HG03060 (cell line): Measurements from ENCODE around the gene PRG2.
A peak's percentile ranks its signal among the peaks of the same experiment; 100 is the strongest.

Source experiments
- ATAC-seq: cut with Tn5 transposase; IDR thresholded peaks from one replicate; pipeline ENCODE4 v1.9.1; 2021; ENCODE audit warnings: low read depth, moderate number of reproducible peaks; ENCODE audit not compliant: unreplicated experiment

PRG2 gene

GRCh38 chr11:57390535-57390934 lies at the start of gene PRG2:
TSS of gene PRG2 (minus strand) at chr11:57390650. CDS start at chr11:57389944, 706 bp downstream.
- no peak for ATAC-seq

GRCh38 chr11:57439786-57440185 lies 49.3 kb upstream of the PRG2 start:
- ATAC-seq, result no peak

GRCh38 chr11:57438345-57439285 lies 48.2 kb upstream of the PRG2 start:
- no peak for ATAC-seq

DNA sequence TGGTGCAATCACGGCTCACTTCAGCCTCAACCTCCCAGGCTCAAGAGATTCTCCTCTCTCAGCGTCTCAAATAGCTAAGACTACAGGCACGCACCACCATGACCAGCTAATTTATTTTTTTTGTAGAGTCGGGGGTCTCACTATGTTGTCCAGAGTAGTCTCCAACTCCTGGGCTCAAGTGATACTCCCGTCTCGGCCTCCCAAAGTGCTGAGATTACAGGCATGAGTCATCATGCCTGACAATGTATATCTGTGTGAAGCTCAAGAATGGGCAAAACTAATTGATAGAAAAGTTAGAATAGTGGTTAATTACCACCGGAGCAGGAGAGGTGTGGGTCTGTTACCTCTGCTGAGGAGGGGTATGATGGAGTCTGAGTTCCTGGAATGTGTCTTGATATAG lies 45.6 kb upstream of the PRG2 start:
- no peak for ATAC-seq

DNA sequence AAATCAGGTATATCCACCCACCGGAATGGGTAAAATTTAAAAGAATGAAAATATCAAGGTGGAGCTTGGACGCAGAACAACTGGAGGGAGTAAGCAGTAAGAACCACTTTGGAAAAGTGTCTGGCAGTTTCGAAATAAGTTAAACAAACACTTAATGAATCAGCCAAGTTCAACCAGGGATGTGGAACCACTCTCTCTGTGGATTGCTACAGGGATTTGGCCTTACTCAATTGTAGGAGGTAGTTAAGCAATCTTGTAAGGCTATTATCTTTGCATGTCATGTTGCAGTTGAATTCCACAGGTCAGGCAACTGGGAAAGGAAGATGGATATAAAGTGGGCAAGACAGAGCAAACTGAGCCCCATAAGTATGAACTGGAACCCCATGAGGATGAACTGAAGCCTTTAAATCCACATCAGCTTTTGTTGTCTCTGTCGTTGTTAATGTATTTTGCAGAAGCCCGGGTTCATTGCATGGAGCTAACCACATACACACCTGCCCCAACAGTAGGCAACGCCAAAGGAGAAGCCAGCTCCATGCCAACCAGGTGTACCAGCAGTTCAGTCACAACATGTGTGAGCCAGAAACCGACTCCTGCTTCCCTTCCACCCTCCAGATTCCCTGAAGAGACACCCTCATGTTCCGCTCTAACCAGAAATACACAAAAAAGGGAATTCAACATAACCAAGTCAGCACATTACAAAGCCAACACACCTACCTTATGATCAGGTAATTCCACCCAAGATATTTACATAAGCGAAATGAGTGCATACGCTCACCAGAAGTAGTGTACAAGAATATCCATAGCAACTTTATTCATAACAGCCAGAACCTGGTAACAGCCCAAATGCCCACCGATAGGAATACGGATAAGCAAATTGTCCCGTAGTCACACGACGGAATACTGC lies 44.4 kb upstream of the PRG2 start:
- no peak for ATAC-seq

DNA sequence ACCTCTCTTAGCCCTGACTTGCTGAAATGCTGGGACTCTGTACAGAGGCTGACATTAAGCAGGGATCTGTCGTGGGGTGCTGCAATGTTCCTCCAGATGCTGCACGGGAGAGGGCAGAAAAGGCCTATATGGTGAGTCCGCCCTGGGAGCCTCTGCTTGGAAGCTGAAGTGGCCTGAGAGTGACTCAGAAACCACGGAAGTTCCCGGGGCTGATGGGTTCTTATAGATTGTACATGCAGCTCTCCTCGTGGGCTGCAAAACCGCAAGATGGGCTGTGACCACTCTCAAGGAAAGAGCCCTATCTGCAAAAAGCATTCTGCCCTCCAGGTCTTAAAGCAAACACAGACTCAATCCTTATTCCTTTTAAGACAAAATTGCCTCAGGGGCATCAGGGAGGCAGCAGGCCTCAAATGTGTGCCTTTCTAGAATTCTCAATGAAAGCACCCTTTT lies 42.3 kb upstream of the PRG2 start:
- no peak for ATAC-seq

DNA sequence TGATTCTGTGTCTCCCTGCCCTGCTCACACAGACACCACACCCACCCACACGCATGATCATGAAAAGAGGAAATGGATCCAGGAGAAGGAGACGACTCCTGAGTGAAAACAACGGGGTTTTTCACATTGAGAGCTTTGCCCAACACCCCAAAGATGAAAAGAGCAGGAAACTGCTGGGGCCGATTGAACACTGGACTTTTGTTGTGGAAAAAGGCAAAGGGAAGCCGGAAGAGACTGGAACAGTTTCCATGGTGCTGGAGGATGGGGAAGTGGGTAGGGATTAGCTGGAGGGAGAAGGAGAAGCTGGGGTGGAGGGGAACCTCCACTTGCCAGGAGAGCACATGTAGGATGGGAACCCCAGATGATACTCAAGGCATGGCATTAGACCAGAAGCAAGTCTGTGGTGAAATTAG lies 41.7 kb upstream of the PRG2 start:
- no peak for ATAC-seq

DNA sequence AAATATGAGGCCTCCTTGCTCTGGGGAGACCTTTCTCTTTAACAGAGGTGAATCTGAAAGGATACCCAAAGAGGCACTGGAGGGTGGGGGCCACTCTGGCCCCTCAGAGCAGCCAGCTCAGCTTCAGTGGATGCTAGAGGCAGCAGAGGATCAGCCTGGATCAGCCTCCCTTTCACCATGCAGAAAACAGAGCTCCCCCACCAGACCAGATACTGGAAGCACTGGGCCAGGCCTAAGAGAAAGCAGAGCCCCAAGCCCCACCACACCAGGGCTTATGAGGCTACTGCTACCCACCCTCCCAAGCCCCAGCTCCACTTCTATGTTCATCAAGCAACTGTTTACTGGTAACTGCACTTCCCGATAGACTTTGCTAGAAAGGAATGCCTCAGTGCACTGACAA lies 40.5 kb upstream of the PRG2 start:
- no peak for ATAC-seq

DNA sequence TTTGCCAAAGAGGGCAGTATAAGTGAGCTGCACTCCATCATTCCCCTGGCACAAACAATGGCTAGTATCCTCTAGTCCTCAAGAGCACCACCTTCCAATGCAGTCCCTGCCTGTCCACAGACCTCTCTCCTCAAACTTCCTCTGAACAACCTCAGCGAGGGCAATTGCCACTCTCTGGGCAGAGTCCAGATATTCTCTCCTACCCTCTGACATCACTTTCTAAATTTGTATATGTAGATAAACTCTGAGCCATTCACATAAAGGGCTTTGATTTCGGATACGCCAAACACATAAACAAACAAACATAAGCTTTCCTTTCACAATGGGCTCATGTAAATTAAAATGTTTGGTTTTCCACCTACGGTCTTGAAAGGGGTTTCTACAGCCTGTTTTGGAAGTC lies 39.5 kb upstream of the PRG2 start:
- no peak for ATAC-seq

DNA sequence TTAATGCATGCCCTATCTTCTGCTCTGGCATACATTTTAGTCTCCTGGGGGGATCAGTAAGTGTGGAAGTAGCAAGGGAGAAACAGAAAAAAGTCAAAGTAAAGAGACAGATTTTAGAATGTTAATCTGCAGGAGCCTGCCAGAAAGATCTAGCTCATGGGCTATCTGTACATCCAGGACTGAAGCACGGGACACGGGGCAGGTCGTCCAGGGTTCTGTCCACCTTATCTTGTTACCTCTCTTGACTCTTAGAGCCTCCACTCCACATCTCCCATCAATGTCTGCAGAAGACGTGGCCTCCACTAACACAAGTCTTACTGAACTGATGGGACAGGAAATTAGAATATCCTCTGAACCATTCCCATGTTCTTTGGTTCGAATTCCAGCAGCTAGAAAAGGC lies 38.2 kb upstream of the PRG2 start:
- ATAC-seq, result no peak

GRCh38 chr11:57427727-57428082 lies 37.3 kb upstream of the PRG2 start:
- no peak for ATAC-seq

DNA sequence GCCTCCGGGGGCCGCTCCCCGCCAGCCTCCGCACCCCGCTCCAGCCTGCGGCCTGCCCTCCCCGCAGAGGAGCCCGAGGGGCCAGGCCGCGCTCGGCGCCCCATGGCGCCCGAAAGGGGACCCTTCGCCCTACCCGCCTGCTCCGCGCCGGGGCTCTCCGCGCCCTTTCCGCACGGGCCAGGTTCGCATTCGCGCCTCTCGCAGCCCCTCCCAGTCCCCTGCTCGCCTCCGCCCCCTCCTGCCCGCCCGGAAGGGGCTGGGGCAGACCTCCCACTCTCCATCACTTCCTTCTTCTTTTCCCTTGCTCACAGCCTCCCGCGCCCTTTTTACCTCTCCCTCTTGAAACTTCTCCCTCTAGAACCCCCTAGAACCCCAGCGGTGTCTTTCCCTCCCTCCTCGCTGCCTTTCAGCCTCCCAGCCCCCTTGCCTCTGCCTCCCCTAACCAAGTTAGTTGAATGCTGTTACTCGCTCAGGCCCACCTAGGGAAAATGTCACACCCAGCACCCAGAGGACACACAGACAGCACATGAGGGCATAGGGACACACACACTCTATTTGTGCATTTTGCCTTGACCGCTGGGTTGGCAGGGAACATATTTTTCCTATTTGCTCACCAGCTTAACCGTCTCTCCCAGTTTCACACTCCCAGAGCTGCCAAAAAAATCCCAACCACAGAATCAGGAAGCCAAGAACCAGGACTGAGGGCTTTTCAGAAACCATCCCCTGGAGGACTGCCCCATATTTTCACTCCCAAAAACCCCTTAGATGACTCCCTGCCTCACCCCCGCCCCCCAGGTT lies 36.7 kb upstream of the PRG2 start, which contains the start of gene SLC43A3:
Gene SLC43A3, minus strand, starts transcription at position 193 of the 798 bp plus-strand sequence. CDS start 949 bp downstream, outside the sequence.
- peak; percentile 20 for ATAC-seq

DNA sequence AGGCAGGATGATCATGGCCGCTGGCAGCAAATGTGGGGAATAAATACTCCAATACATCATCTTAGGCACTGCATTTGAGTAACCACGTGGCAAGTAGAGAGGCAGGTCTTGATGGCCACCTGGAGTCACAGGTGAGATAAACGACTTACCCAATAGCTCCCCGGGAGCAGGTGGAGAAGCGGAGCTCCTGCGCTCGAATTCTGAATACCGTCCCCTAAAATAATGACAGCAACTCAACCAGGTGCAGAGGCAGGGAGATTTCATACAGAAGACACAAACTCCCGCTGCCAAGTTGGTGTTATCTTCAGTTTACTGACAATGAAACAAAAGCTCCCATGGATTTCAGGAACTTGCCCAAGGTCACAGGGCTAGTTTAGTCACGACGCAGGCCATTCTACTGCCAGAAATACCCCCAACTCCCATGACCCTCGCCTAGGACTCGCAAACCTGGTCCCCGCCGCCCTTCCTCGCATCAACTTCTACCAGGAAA lies 36.0 kb upstream of the PRG2 start:
- no peak for ATAC-seq

GRCh38 chr11:57425565-57426438 lies 35.4 kb upstream of the PRG2 start:
- ATAC-seq, result no peak

DNA sequence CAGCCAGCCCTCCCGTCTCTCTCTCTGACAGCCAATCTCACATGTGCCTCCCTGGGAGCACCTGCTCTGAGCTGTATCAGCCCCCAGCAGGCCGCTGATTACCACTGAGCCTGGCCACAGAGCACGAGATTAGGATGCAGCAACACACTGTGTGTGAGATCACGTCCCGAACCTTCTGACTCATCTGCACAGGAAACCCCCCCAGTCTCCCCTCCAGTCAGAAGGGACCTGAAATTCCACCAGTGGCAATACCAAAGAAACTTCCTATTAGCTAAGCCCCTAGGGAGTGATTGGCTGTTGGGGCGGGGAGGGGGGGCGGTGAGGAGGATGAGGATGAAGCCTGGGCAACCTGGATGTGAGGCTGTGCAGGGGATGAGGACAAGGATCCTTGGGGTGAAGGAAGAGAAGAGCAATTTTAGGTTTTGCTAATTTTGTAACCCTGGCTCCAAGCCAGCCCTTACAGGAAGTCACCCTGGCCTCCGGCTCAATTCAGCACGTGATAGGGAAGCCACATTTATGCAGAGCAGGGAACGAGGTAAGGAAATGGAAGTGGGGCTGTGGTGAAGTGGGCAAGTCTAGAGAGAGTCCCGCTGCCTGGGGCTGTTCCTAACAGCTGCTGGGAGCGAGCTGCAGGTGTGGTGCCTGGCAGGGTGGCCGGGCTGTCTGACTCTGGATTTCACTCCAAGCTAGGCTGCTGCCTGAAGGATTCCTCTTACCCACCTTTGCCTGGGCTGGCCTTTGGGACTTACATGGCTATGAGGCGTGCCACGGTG lies 34.5 kb upstream of the PRG2 start:
- peak; percentile 97 for ATAC-seq

DNA sequence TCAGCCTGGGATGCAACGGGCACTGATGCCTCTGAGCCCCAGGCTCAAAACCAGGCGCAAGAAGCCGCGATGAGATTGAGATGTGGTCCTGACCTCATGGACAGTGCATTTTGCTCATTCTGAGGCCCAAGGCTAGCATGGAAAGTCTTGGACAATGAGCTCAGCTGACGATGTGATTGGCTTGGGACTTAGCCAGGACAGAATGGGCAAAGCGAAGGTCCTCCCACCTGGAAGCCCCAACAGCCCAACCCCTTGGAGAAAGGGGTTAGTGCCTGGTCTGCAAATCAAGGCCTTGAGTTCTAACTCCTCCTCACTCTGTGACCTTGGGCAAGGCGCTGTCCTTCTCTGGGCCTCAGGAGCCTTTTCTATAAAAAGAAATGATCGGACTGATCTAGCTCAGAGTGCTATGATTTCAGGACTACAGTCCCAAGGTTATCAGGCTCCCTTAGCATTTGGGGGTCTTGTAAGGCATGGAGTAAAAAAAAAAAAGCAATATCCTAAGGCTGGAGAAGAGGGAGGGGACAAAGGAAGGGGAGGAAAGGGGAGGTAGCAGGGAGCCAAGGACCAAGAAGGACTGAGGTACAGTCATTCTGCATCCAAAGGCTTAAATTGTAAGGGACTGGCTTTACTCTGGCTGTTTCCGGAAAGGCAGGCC lies 33.8 kb upstream of the PRG2 start:
- no peak for ATAC-seq

DNA sequence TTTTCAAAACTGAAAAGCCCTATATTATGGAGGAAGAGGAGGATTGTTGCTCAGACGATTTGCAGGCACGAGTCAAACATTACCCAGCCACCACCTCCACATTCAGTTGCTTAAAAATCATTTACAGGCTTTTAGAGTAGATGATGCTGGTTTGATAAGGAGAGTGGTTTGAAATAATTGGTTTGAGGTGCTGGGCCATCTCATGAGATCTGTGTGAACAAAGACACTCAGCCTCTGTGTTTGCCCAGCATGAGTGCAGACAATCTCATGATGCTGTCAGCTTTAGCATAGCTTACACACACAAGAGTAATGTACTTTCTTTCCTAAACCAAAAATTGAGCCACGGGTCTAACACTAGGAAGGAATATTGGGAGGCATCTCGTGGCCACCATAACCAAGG lies 32.2 kb upstream of the PRG2 start:
- no peak for ATAC-seq

GRCh38 chr11:57421805-57422204 lies 31.4 kb upstream of the PRG2 start:
- ATAC-seq, result no peak
